Keratinocyte (primary cell): Measurements from ENCODE around the gene LY6G6D. TPM values are rescaled to one million over a fixed set of nuclear protein-coding genes. Genes with fewer than 3 reads are reported as not detected.

Source experiments
- DNase-seq: peaks from one replicate; pipeline ENCODE4 v3.0.0-alpha.2; 2011; ENCODE audit warnings: low read depth, missing footprints, low spot score
- FAIRE-seq: peaks from 2 replicates; lab custom pipeline; 2011; peaks lifted over from hg19 to GRCh38; lab: Jason Lieb, UNC
- H2AFZ ChIP-seq: 2 replicates; pipeline ENCODE4 v1.6.0; 2012; ENCODE audit warnings: low read length, control low read depth, inconsistent platforms; ENCODE audit not compliant: control insufficient read depth
- H3K27ac ChIP-seq: 2 replicates; pipeline ENCODE4 v1.5.1; 2011; ENCODE audit warnings: low read length; ENCODE audit not compliant: control insufficient read depth, insufficient read depth
- H3K27me3 ChIP-seq: 3 replicates; pipeline ENCODE4 v1.6.0; 2011; ENCODE audit warnings: low read length; ENCODE audit not compliant: control insufficient read depth, insufficient read depth; ENCODE audit errors: extremely low read depth
- H3K36me3 ChIP-seq, 2 experiments: 2 replicates in 1 of 2; 3 replicates in 1 of 2; pipeline ENCODE4 v1.5.1; 2011; ENCODE audit warnings: low read length in 2 of 2, mild to moderate bottlenecking in 1 of 2; ENCODE audit not compliant: control insufficient read depth in 2 of 2, insufficient read depth in 2 of 2; ENCODE audit errors: extremely low read depth in 1 of 2
- H3K4me1 ChIP-seq: 3 replicates; pipeline ENCODE4 v1.5.1; 2011; ENCODE audit warnings: low read length; ENCODE audit not compliant: control insufficient read depth, insufficient read depth; ENCODE audit errors: extremely low read depth
- H3K4me2 ChIP-seq: 3 replicates; pipeline ENCODE4 v1.6.0; 2011; ENCODE audit warnings: low read depth, low read length; ENCODE audit not compliant: control insufficient read depth, insufficient read depth; ENCODE audit errors: extremely low read depth
- H3K4me3 ChIP-seq, 3 experiments: fragments of 200-600 bp in 1 of 3; sonication (generic) in 1 of 3; 2 replicates in 2 of 3; 3 replicates in 1 of 3; pipeline ENCODE4 v1.5.1; 2011 to 2016; ENCODE audit warnings: low read length in 3 of 3, mild to moderate bottlenecking in 3 of 3, control low read depth in 2 of 3, inconsistent platforms in 1 of 3, low read depth in 1 of 3, mixed read lengths in 1 of 3, mixed run types in 1 of 3, moderate library complexity in 1 of 3; ENCODE audit not compliant: control insufficient read depth in 2 of 3, insufficient read depth in 2 of 3; ENCODE audit errors: extremely low read depth in 1 of 3
- H3K79me2 ChIP-seq: 2 replicates; pipeline ENCODE4 v1.6.0; 2012; ENCODE audit warnings: low read length; ENCODE audit not compliant: control insufficient read depth, insufficient read depth
- H3K9ac ChIP-seq: 3 replicates; pipeline ENCODE4 v1.6.0; 2011; ENCODE audit warnings: low read length; ENCODE audit not compliant: control insufficient read depth, insufficient read depth; ENCODE audit errors: extremely low read depth
- H3K9me1 ChIP-seq: 3 replicates; pipeline ENCODE4 v1.6.0; 2011; ENCODE audit warnings: low read length; ENCODE audit not compliant: control insufficient read depth, insufficient read depth; ENCODE audit errors: extremely low read depth
- H3K9me3 ChIP-seq: 2 replicates; pipeline ENCODE4 v1.5.1; 2012; ENCODE audit warnings: low read depth, low read length; ENCODE audit not compliant: control insufficient read depth
- H4K20me1 ChIP-seq: 3 replicates; pipeline ENCODE4 v1.6.0; 2011; ENCODE audit warnings: low read length; ENCODE audit not compliant: control insufficient read depth, insufficient read depth; ENCODE audit errors: extremely low read depth
- CTCF ChIP-seq, 3 experiments: IDR thresholded peaks in 1 of 3; conservative IDR thresholded peaks in 1 of 3; optimal IDR thresholded peaks in 1 of 3; 2 replicates in 2 of 3; 3 replicates in 1 of 3; pipeline versions ENCODE3 to v1.5.1; 2011; ENCODE audit warnings: low read length in 3 of 3, mild to moderate bottlenecking in 3 of 3, moderate library complexity in 2 of 3, control low read depth in 1 of 3, inconsistent platforms in 1 of 3; ENCODE audit not compliant: insufficient read depth in 2 of 3; ENCODE audit errors: extremely low read depth in 1 of 3
- EZH2 ChIP-seq: IDR thresholded peaks from one replicate; pipeline ENCODE4 v1.6.1; 2012; ENCODE audit warnings: inconsistent platforms, mild to moderate bottlenecking, low read length, moderate library complexity
- dilution Hi-C: fragments of 300-500 bp; cut with MboI; formaldehyde crosslinking; loops from one replicate; pipeline ENCODE4 v1.7.0; 2020; ENCODE audit warnings: low sequenced_read_pairs; ENCODE audit not compliant: extremely low pct_ligation_motif_present
- polyA plus RNA-seq, 5 experiments: library from polyadenylated mRNA; depleted of rRNA in 3 of 5; stranded (reverse) in 3 of 5; stranded (forward) in 1 of 5; unstranded in 1 of 5; fragments of >200 nt; gene quantifications; 1 replicate in 1 of 5; 2 replicates in 3 of 5; 3 replicates in 1 of 5; pipeline versions ENCODE4 v1.2.1 to v1.2.3, GENCODE V29; 2011 to 2012; ENCODE audit warnings: missing spikeins in 2 of 5, low read depth in 1 of 5, low replicate concordance in 1 of 5

LY6G6D gene
- polyA plus RNA-seq, 1 donor (not counting 4 experiments of a cell fraction or from before 2014, with no cell fraction given) = 0.33 TPM

DNA sequence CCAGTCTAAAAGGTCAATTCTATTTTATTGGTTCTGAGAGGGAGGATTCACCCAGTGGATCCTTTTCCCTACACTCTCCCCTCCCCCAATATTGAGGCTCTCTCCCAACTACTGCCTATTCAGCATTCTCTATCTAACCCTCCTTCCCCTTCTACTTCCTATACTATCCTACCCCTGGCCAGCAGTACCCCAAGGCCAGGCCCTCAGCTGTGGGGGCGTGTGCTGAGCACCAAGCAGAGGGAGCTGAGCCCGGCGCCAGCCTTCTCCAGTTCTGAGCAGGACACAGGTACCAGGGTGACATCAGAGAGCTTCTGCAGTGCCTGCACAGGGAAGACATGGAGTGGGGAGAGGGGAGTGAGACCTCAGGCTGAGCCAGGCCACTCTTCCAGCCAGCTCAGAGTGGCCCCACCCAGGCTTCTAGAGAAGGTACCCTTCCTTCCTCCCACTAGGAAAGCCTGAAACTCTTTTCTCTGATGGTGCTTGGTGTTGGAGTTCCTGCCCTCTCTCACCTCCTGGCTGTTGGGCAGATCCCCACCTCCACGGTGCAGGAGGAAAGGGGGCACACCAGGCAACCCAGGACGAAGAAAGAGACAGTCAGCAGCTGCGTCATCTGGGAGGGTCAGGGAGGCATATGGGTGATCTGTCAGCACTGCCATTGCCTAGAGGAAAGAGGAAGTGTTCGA, 12.0 kb downstream of the LY6G6D start:
- Histone ChIP-seq H3K9ac (no peak overlapping the region), H2AFZ (no peak overlapping the region), H4K20me1 (peaks cover 6% of the 10 kb centered on the region), H3K4me2 (no peak overlapping the region), H3K36me3 (peaks cover 15 to 20% of the 10 kb centered on the region in 2 experiments), H3K4me3 (no peak overlapping the region), H3K79me2 (no peaks in the 10 kb centered on the region), H3K27me3 (no peaks in the 10 kb centered on the region), H3K4me1 (peaks cover 9% of the 10 kb centered on the region), H3K9me1 (peaks cover 2% of the 10 kb centered on the region), H3K27ac (no peak overlapping the region), H3K9me3 (no peaks in the 10 kb centered on the region)
- dilution Hi-C loops = no loop called here
- DNase-seq (no peak), FAIRE-seq (no peak)
- TF ChIP-seq CTCF (optimal IDR thresholded peaks at IDR 0.05 in 1 of 3, IDR thresholded peaks at IDR 0.05 in 1 of 3, conservative IDR thresholded peaks at IDR 0.05 in 1 of 3; ENCODE audit: extremely low read depth in 1 of 3, insufficient read depth in 2 of 3, low read length in 3 of 3) (no peak), EZH2 (no peak)

DNA sequence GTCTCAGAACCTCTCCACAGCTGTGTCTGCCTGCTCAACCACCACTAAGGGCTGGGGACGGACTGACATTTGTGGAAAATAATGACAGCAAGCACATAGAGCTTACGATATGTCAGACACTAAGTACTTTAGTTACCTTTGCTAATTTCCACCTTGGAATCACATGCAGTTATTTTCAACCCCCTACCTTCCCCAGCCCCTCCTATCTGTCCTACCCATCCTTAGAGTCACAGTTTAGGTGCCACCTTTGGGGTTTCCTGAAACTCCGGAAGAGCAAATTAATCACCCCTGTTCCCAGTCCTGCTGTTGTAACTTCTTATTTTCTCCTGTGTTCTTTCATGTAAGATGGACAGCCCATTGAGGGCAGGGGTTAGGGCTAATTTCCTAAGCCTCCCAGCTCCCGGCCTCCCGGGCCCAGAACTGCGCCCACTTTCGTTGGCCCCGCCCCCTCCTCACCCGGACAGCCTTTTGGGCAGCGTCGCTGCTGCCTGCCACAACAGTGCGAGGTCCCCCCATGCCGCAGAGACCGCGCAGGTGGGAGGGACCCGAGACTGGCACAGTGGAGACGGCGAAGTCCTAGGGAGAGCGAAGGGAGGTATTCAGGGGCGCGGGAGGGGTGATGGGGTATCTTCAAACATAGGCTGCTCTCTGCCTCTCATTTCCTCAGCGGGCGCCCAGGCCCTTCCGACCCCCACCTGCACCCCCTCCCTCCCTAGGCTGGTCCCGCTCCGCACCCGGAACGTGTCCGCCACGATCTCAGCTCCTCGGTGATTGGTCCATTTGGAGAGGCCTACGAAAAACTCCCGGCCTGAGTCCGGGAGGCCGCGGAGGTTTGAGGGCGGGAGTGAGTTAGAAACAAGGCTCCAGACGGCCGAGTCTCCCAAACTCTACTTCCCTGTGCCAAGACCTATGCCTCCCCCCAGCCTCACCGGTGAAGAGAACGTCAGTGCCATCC, 12.8 kb downstream of the LY6G6D start:
- H4K20me1 ChIP-seq = peaks cover 8% of the 10 kb centered on the region
- TF ChIP-seq CTCF (optimal IDR thresholded peaks at IDR 0.05 in 1 of 3, IDR thresholded peaks at IDR 0.05 in 1 of 3, conservative IDR thresholded peaks at IDR 0.05 in 1 of 3; ENCODE audit: extremely low read depth in 1 of 3, insufficient read depth in 2 of 3, low read length in 3 of 3) (no peak), EZH2 (no peak)
- dilution Hi-C loops = no loop called here
- H3K4me3 ChIP-seq = no peak overlapping the region
- peaks cover 9% of the 10 kb centered on the region for H3K4me1 ChIP-seq
- H3K79me2 ChIP-seq = no peaks in the 10 kb centered on the region
- DNase-seq (no peak), FAIRE-seq (no peak)
- H3K27ac ChIP-seq = no peak overlapping the region
- H3K4me2 ChIP-seq = no peak overlapping the region
- peaks cover 2% of the 10 kb centered on the region for H3K9me1 ChIP-seq
- no peaks in the 10 kb centered on the region for H3K27me3 ChIP-seq
- peaks cover 16 to 25% of the 10 kb centered on the region in 2 experiments for H3K36me3 ChIP-seq
- H3K9ac ChIP-seq = no peak overlapping the region
- H2AFZ ChIP-seq = no peak overlapping the region
- no peaks in the 10 kb centered on the region for H3K9me3 ChIP-seq
